PC-3 (cell line): ENCODE measurements around the gene SLC6A11.

Experiments
- CTCF ChIP-seq: fragments of 300-600 bp; sonication (generic); conservative IDR thresholded peaks from 2 replicates; pipeline ENCODE4 v1.5.1; 2017; ENCODE audit warnings: antibody characterized with exemption, low read depth, mild to moderate bottlenecking, low read length
- EZH2phosphoT487 ChIP-seq: fragments of 300-600 bp; sonication (generic); IDR thresholded peaks from 2 replicates; pipeline ENCODE4 v1.6.1; 2018; ENCODE audit warnings: mild to moderate bottlenecking, antibody characterized with exemption, low read length, borderline replicate concordance

GRCh38 chr3:10933021-10933420 is 117.0 kb downstream of the SLC6A11 start:
- TF ChIP-seq CTCF (no peak), EZH2phosphoT487 (no peak)
